CD14-positive monocyte (primary cell): ENCODE data around the gene DEPDC5. TPM values are rescaled to one million over a fixed set of nuclear protein-coding genes. Genes with fewer than 3 reads are reported as not detected.

Source experiments
- DNase-seq, 3 donors: peaks; one replicate each; pipeline ENCODE4 v3.0.0-alpha.2; 2011 to 2022
- H2AFZ ChIP-seq: 2 replicates; pipeline ENCODE4 v1.6.0; 2012; ENCODE audit warnings: mild to moderate bottlenecking, low read depth, low read length, inconsistent platforms; ENCODE audit not compliant: insufficient read depth, poor library complexity, severe bottlenecking
- H3K27ac ChIP-seq, 2 donors: 1 replicate in 1 of 2; 2 replicates in 1 of 2; pipeline ENCODE4 v1.5.1; 2012 to 2013; ENCODE audit warnings: low read length in 2 of 2, control low read depth in 1 of 2, inconsistent platforms in 1 of 2, low read depth in 1 of 2, mild to moderate bottlenecking in 1 of 2
- H3K27me3 ChIP-seq, 2 donors: one replicate each; pipeline versions ENCODE4 v1.6.0 to v1.6.1; 2011 to 2013; ENCODE audit warnings: low read length in 2 of 2; ENCODE audit not compliant: control insufficient read depth in 2 of 2, insufficient read depth in 2 of 2
- H3K36me3 ChIP-seq, 2 donors: replicated peaks in 1 of 2; 1 replicate in 1 of 2; 2 replicates in 1 of 2; pipeline versions ENCODE4 v1.5.1 to v1.6.1; 2012 to 2013; ENCODE audit warnings: low read length in 2 of 2, control low read depth in 1 of 2, inconsistent platforms in 1 of 2, mild to moderate bottlenecking in 1 of 2; ENCODE audit not compliant: insufficient read depth in 2 of 2, control insufficient read depth in 1 of 2
- H3K4me1 ChIP-seq, 2 donors: 1 replicate in 1 of 2; 2 replicates in 1 of 2; pipeline versions ENCODE4 v1.5.1 to v1.6.1; 2012 to 2013; ENCODE audit warnings: low read length in 2 of 2, control low read depth in 1 of 2, inconsistent platforms in 1 of 2, mild to moderate bottlenecking in 1 of 2, moderate library complexity in 1 of 2; ENCODE audit not compliant: insufficient read depth in 2 of 2, control insufficient read depth in 1 of 2
- H3K4me2 ChIP-seq: replicated peaks from 2 replicates; pipeline ENCODE3; 2012; ENCODE audit warnings: low read length, moderate library complexity, mild to moderate bottlenecking; ENCODE audit not compliant: poor library complexity, severe bottlenecking; ENCODE audit errors: extremely low read depth
- H3K4me3 ChIP-seq, 3 experiments: fragments of 200-600 bp in 1 of 3; sonication (generic) in 1 of 3; replicated peaks in 1 of 3; 1 replicate in 2 of 3; 2 replicates in 1 of 3; pipeline ENCODE4 v1.5.1; 2011 to 2013; ENCODE audit warnings: low read length in 3 of 3, mild to moderate bottlenecking in 3 of 3, control low read depth in 2 of 3, low read depth in 2 of 3, inconsistent platforms in 1 of 3, moderate library complexity in 1 of 3
- H3K79me2 ChIP-seq: 2 replicates; pipeline ENCODE4 v1.6.0; 2012; ENCODE audit warnings: mild to moderate bottlenecking, control low read depth, inconsistent platforms, low read length, moderate library complexity; ENCODE audit not compliant: insufficient read depth
- H3K9ac ChIP-seq: 2 replicates; pipeline ENCODE4 v1.6.0; 2017; ENCODE audit warnings: low read length, mild to moderate bottlenecking; ENCODE audit not compliant: insufficient read depth, poor library complexity, severe bottlenecking
- H3K9me3 ChIP-seq, 2 donors: replicated peaks in 1 of 2; 1 replicate in 1 of 2; 2 replicates in 1 of 2; pipeline versions ENCODE4 v1.5.1 to v1.6.1; 2012 to 2013; ENCODE audit warnings: low read length in 2 of 2, control low read depth in 1 of 2; ENCODE audit not compliant: control insufficient read depth in 1 of 2, insufficient read depth in 1 of 2
- H4K20me1 ChIP-seq: 2 replicates; pipeline ENCODE4 v1.6.0; 2012; ENCODE audit warnings: mild to moderate bottlenecking, low read length, control low read depth, moderate library complexity; ENCODE audit not compliant: insufficient read depth
- H3K27ac Mint-ChIP-seq, 7 donors: one replicate each; pipeline ENCODE4 v1.8.0; 2020; ENCODE audit warnings: mild to moderate bottlenecking in 7 of 7, mixed read lengths in 7 of 7, moderate library complexity in 6 of 7, inconsistent platforms in 2 of 7
- H3K27me3 Mint-ChIP-seq, 3 donors: one replicate each; pipeline ENCODE4 v1.8.0; 2021 to 2022; ENCODE audit warnings: low read depth in 3 of 3, mild to moderate bottlenecking in 3 of 3, mixed read lengths in 3 of 3, moderate library complexity in 3 of 3, inconsistent platforms in 1 of 3
- H3K36me3 Mint-ChIP-seq, 2 donors: one replicate each; pipeline ENCODE4 v1.8.0; 2020; ENCODE audit warnings: mixed read lengths in 2 of 2, inconsistent platforms in 1 of 2, mild to moderate bottlenecking in 1 of 2
- H3K4me1 Mint-ChIP-seq: one replicate; pipeline ENCODE4 v1.8.0; 2020; ENCODE audit warnings: mild to moderate bottlenecking, mixed read lengths
- H3K4me3 Mint-ChIP-seq, 2 donors: one replicate each; pipeline ENCODE4 v1.8.0; 2020; ENCODE audit warnings: mild to moderate bottlenecking in 2 of 2, mixed read lengths in 2 of 2, moderate library complexity in 1 of 2
- H3K9me3 Mint-ChIP-seq, 7 donors: one replicate each; pipeline ENCODE4 v1.8.0; 2020 to 2022; ENCODE audit warnings: mixed read lengths in 7 of 7, mild to moderate bottlenecking in 6 of 7, moderate library complexity in 6 of 7, inconsistent platforms in 2 of 7
- CTCF ChIP-seq: fragments of 200-600 bp; IDR thresholded peaks from one replicate; pipeline ENCODE4 v1.8.0; 2022; ENCODE audit warnings: antibody characterized with exemption, mild to moderate bottlenecking
- WGBS: methylation state at CpG from one replicate; pipeline ENCODE4 v1.1.5; 2013; ENCODE audit warnings: missing lambda C conversion rate; ENCODE audit not compliant: insufficient coverage; 5-methylcytosine and 5-hydroxymethylcytosine counted together
- intact Hi-C, 2 donors: fragments of 100-400 bp; cut with micrococcal nuclease; formaldehyde crosslinking; loops; one replicate each; pipeline versions ENCODE4 v1.15.0 to v1.15.1; 2023
- polyA plus RNA-seq, 3 donors: library from polyadenylated mRNA; depleted of rRNA in 1 of 3; unstranded in 2 of 3; stranded (reverse) in 1 of 3; fragments of 300-500 nt in 2 of 3; fragments of >200 nt in 1 of 3; fragmentation: Illumina TruSeq in 2 of 3; gene quantifications; 1 replicate in 2 of 3; 2 replicates in 1 of 3; pipeline ENCODE4 v1.2.3, GENCODE V29; 2012 to 2021

Gene DEPDC5
- polyA plus RNA-seq, 3 donors: 2.2 to 19.5 (median 4.1) TPM

GRCh38 chr22:31896472-31896871 lies 142.7 kb downstream of the DEPDC5 start:
- Histone ChIP-seq H3K27ac (no peak overlapping the region), H3K4me1 (no peaks in the 10 kb centered on the region), H2AFZ (no peak overlapping the region), H3K27me3 (no peaks in the 10 kb centered on the region), H3K36me3 (peaks cover 51 to 91% of the 10 kb centered on the region in 2 donors), H3K9me3 (no peaks in the 10 kb centered on the region), H3K79me2 (no peaks in the 10 kb centered on the region), H3K9ac (no peak overlapping the region), H3K4me3 (no peak overlapping the region), H4K20me1 (no peaks in the 10 kb centered on the region), H3K4me2 (no peak overlapping the region)
- H3K4me1 Mint-ChIP-seq: peaks cover 2% of the 10 kb centered on the region
- peaks cover 62 to 89% of the 10 kb centered on the region in 2 donors for H3K36me3 Mint-ChIP-seq
- no CpG with 5 or more reads among the region's 1 CpG for WGBS
- peak overlapping the region in 1 of 7 donors; percentile 30 for H3K27ac Mint-ChIP-seq
- TF ChIP-seq CTCF: no peak
- H3K27me3 Mint-ChIP-seq: no peaks in the 10 kb centered on the region
- no peak overlapping the region for H3K4me3 Mint-ChIP-seq
- intact Hi-C loops: no loop called here
- no peak for DNase-seq
- H3K9me3 Mint-ChIP-seq: peaks cover 0 to 1% (median 0%) of the 10 kb centered on the region in 7 donors

GRCh38 chr22:31897842-31898805 lies 144.3 kb downstream of the DEPDC5 start:
- Mint-ChIP-seq H3K4me1 (peaks cover 2% of the 10 kb centered on the region), H3K27me3 (no peaks in the 10 kb centered on the region), H3K36me3 (peaks cover 66 to 88% of the 10 kb centered on the region in 2 donors), H3K4me3 (no peak overlapping the region), H3K9me3 (peaks cover 0 to 1% (median 0%) of the 10 kb centered on the region in 7 donors), H3K27ac (peak overlapping the region in 2 of 7 donors; percentile 18 to 48)
- Histone ChIP-seq H3K9ac (no peak overlapping the region), H2AFZ (no peak overlapping the region), H3K9me3 (no peaks in the 10 kb centered on the region), H3K27ac (peak overlapping the region in 1 of 2 donors; percentile 6), H3K36me3 (peaks cover 56 to 90% of the 10 kb centered on the region in 2 donors), H3K4me1 (no peaks in the 10 kb centered on the region), H3K4me2 (no peak overlapping the region), H3K4me3 (no peak overlapping the region), H3K79me2 (no peaks in the 10 kb centered on the region), H4K20me1 (no peaks in the 10 kb centered on the region), H3K27me3 (no peaks in the 10 kb centered on the region)
- intact Hi-C loops: no loop called here
- no peak for DNase-seq
- no peak for TF ChIP-seq CTCF
- 92% methylated on average over 8 of the region's 16 CpGs for WGBS
